PC-3 (cell line): ENCODE data around the gene UGGT2. TPM values are rescaled to one million over a fixed set of nuclear protein-coding genes. Genes with fewer than 3 reads are reported as not detected.
A peak's percentile ranks its signal among the peaks of the same experiment; 100 is the strongest.
"Not testable (repeated sequence)": the region's sequence is repeated elsewhere in the genome, so short reads cannot be mapped to it uniquely, and the experiment has no call there.

ENCODE experiments used
- ATAC-seq: fragments of 200-7000 bp; cut with Tn5 transposase; 2 replicates; pipeline ENCODE4 v1.9.1; 2020; ENCODE audit warnings: mild to moderate bottlenecking, moderate library complexity
- BruUV-seq: library from RNA; stranded (reverse); fragments of 400-500 nt; replicated peaks from 2 replicates; lab custom pipeline; 2021; lab: Mats Ljungman, UMichigan
- CTCF ChIA-PET: fragments of 300-600 bp; sonication (Branson Sonifier 250); formaldehyde crosslinking; loops from one replicate; lab custom pipeline; 2022; ENCODE audit warnings: antibody characterized with exemption; lab: Charles Lee
- POLR2A ChIA-PET: fragments of 300-600 bp; sonication (Branson Sonifier 250); formaldehyde crosslinking; loops from one replicate; lab custom pipeline; 2022; ENCODE audit warnings: antibody characterized with exemption; ENCODE audit not compliant: unreplicated experiment; lab: Charles Lee
- DNase-seq: peaks from one replicate; pipeline ENCODE4 v3.0.0-alpha.2; 2015
- H2AFZ ChIP-seq: fragments of 300-600 bp; sonication (generic); 2 replicates; pipeline ENCODE4 v1.6.0; 2016; ENCODE audit warnings: antibody characterized with exemption, low read length
- H3F3A ChIP-seq: fragments of 300-600 bp; sonication (generic); one replicate; pipeline ENCODE4 v1.6.0; 2017; ENCODE audit warnings: antibody characterized with exemption, low read length, control low read depth, mild to moderate bottlenecking; ENCODE audit not compliant: unreplicated experiment
- H3K27ac ChIP-seq: fragments of 300-600 bp; sonication (generic); 2 replicates; pipeline ENCODE4 v1.5.1; 2016; ENCODE audit warnings: mild to moderate bottlenecking, low read length
- H3K27me3 ChIP-seq: fragments of 300-600 bp; sonication (generic); 2 replicates; pipeline ENCODE4 v1.6.1; 2016; ENCODE audit warnings: low read length, mixed read lengths
- H3K36me3 ChIP-seq: fragments of 300-600 bp; sonication (generic); 2 replicates; pipeline ENCODE4 v1.6.1; 2016; ENCODE audit warnings: low read depth, mixed run types, low read length, mixed read lengths
- H3K4me1 ChIP-seq: fragments of 300-600 bp; sonication (generic); 2 replicates; pipeline ENCODE4 v1.5.1; 2016; ENCODE audit warnings: low read length; ENCODE audit not compliant: insufficient read depth
- H3K4me2 ChIP-seq: fragments of 300-600 bp; sonication (generic); 2 replicates; pipeline ENCODE4 v1.6.0; 2016; ENCODE audit warnings: low read length
- H3K4me3 ChIP-seq: fragments of 300-600 bp; sonication (generic); 2 replicates; pipeline ENCODE4 v1.5.1; 2016; ENCODE audit warnings: mild to moderate bottlenecking, low read length, mixed read lengths
- H3K79me2 ChIP-seq: fragments of 300-600 bp; sonication (generic); 2 replicates; pipeline ENCODE4 v1.6.1; 2017; ENCODE audit warnings: low read length, mixed read lengths
- H3K9ac ChIP-seq: fragments of 300-600 bp; sonication (generic); 2 replicates; pipeline ENCODE4 v1.6.0; 2016; ENCODE audit warnings: mild to moderate bottlenecking, low read length
- H3K9me2 ChIP-seq: fragments of 300-600 bp; sonication (generic); replicated peaks from 2 replicates; pipeline ENCODE4 v1.6.1; 2016; ENCODE audit warnings: mixed run types, low read length, mixed read lengths
- H3K9me3 ChIP-seq: fragments of 300-600 bp; sonication (generic); 2 replicates; pipeline ENCODE4 v1.6.1; 2016; ENCODE audit warnings: low read length, mixed read lengths
- H4K20me1 ChIP-seq: fragments of 300-600 bp; sonication (generic); 2 replicates; pipeline ENCODE4 v1.6.1; 2016; ENCODE audit warnings: low read length, mixed read lengths
- EZH2 ChIP-seq: fragments of 300-600 bp; sonication (generic); IDR thresholded peaks from one replicate; pipeline ENCODE4 v1.6.1; 2017; ENCODE audit warnings: antibody characterized with exemption, mild to moderate bottlenecking, low read length; ENCODE audit not compliant: unreplicated experiment
- EZH2phosphoT487 ChIP-seq: fragments of 300-600 bp; sonication (generic); IDR thresholded peaks from 2 replicates; pipeline ENCODE4 v1.6.1; 2018; ENCODE audit warnings: mild to moderate bottlenecking, antibody characterized with exemption, low read length, borderline replicate concordance
- intact Hi-C: fragments of 100-400 bp; cut with micrococcal nuclease; formaldehyde crosslinking; loops from 2 replicates; pipeline ENCODE4 v1.9.0; 2023
- total RNA-seq: library from RNA; depleted of rRNA; stranded (reverse); fragments of >200 nt; gene quantifications from 2 replicates; pipeline ENCODE4 v1.2.3, GENCODE V29; 2014
- TF ChIP-seq, protein P1 (sequence below): fragments of 300-600 bp; sonication (generic); conservative IDR thresholded peaks from 2 replicates; pipeline ENCODE4 v1.5.1; 2017; ENCODE audit warnings: antibody characterized with exemption, low read depth, mild to moderate bottlenecking, low read length

Gene UGGT2
- total RNA-seq, 1 experiment from 2014 or later, result 24.3 TPM

- no peak overlapping the region for H3K4me2 ChIP-seq
- BruUV-seq, result no TSS peak
- TF ChIP-seq EZH2, result no peak
- ChIA-PET POLR2A (no interaction called here), CTCF (no interaction called here)
- intact Hi-C loops, result no loop called here
- no peaks in the 10 kb centered on the region for H3K4me1 ChIP-seq
- H3K79me2 ChIP-seq, result no peaks in the 10 kb centered on the region
- no peak overlapping the region for H2AFZ ChIP-seq
- H3K9ac ChIP-seq, result no peak overlapping the region
- H3K27ac ChIP-seq, result no peak overlapping the region
- H3K36me3 ChIP-seq, result no peaks in the 10 kb centered on the region
- H3K4me3 ChIP-seq, result no peak overlapping the region
- H4K20me1 ChIP-seq, result no peaks in the 10 kb centered on the region
- no peaks in the 10 kb centered on the region for H3K27me3 ChIP-seq
- H3K9me2 ChIP-seq, result no peaks in the 10 kb centered on the region
- DNase-seq (no peak), ATAC-seq (no peak)
- H3F3A ChIP-seq, result no peaks in the 10 kb centered on the region
- H3K9me3 ChIP-seq, result no peaks in the 10 kb centered on the region
Measured at GRCh38 chr13:95861296-95861695, 191.9 kb downstream of the UGGT2 start.

GRCh38 chr13:95858286-95859075, 194.7 kb downstream of the UGGT2 start:
- CTCF ChIA-PET, result no interaction called here
- no peak overlapping the region for H3K9ac ChIP-seq
- no peak overlapping the region for H3K4me2 ChIP-seq
- intact Hi-C loops, result no loop called here
- ATAC-seq, result no peak
- H3K27me3 ChIP-seq, result no peaks in the 10 kb centered on the region
- peak; percentile 7 for DNase-seq
- no peaks in the 10 kb centered on the region for H3K9me2 ChIP-seq
- no peaks in the 10 kb centered on the region for H3K9me3 ChIP-seq
- no peaks in the 10 kb centered on the region for H3F3A ChIP-seq
- H3K79me2 ChIP-seq, result no peaks in the 10 kb centered on the region
- H3K27ac ChIP-seq, result no peak overlapping the region
- BruUV-seq, result no TSS peak
- no peak overlapping the region for H3K4me3 ChIP-seq
- TF ChIP-seq, protein P1, sequence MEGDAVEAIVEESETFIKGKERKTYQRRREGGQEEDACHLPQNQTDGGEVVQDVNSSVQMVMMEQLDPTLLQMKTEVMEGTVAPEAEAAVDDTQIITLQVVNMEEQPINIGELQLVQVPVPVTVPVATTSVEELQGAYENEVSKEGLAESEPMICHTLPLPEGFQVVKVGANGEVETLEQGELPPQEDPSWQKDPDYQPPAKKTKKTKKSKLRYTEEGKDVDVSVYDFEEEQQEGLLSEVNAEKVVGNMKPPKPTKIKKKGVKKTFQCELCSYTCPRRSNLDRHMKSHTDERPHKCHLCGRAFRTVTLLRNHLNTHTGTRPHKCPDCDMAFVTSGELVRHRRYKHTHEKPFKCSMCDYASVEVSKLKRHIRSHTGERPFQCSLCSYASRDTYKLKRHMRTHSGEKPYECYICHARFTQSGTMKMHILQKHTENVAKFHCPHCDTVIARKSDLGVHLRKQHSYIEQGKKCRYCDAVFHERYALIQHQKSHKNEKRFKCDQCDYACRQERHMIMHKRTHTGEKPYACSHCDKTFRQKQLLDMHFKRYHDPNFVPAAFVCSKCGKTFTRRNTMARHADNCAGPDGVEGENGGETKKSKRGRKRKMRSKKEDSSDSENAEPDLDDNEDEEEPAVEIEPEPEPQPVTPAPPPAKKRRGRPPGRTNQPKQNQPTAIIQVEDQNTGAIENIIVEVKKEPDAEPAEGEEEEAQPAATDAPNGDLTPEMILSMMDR, result no peak
- TF ChIP-seq EZH2, result no peak
- no peak for TF ChIP-seq EZH2phosphoT487
- no peaks in the 10 kb centered on the region for H4K20me1 ChIP-seq
- POLR2A ChIA-PET, result no interaction called here
- H3K36me3 ChIP-seq, result no peaks in the 10 kb centered on the region
- no peak overlapping the region for H2AFZ ChIP-seq
- H3K4me1 ChIP-seq, result no peaks in the 10 kb centered on the region

- H3K9me3 ChIP-seq, H2AFZ ChIP-seq, H3K4me3 ChIP-seq, BruUV-seq, CTCF ChIA-PET, DNase-seq, H3K79me2 ChIP-seq, H3K9me2 ChIP-seq, ATAC-seq, H3K9ac ChIP-seq, POLR2A ChIA-PET, H3K4me2 ChIP-seq, H3K27ac ChIP-seq, H3K36me3 ChIP-seq, H3F3A ChIP-seq, H4K20me1 ChIP-seq, H3K27me3 ChIP-seq, intact Hi-C loops: not testable (repeated sequence)
- peaks cover 19% of the 10 kb centered on the region for H3K4me1 ChIP-seq
Measured at GRCh38 chr13:95845656-95846055, 207.5 kb downstream of the UGGT2 start.
